GM20431 (cell line): ENCODE measurements around the gene BATF2.
"Not testable (repeated sequence)": the region's sequence is repeated elsewhere in the genome, so short reads cannot be mapped to it uniquely, and the experiment has no call there.

ENCODE experiments used
- in situ Hi-C: fragments of 300-500 bp; cut with MseI, MboI; formaldehyde crosslinking; loops from one replicate; pipeline ENCODE4 v1.15.0; 2020; ENCODE audit warnings: low sequenced_read_pairs; ENCODE audit not compliant: unreplicated experiment

BATF2 gene

GRCh38 chr11:65014726-65015227 lies 18.0 kb upstream of the BATF2 start:
- in situ Hi-C loops = no loop called here

- in situ Hi-C loops = no loop called here
Measured at GRCh38 chr11:65013888-65014725, 17.3 kb upstream of the BATF2 start, which contains the start of gene ARL2. ARL2 (plus strand) TSS chr11:65014160; CDS start chr11:65014208, 48 bp downstream.

- in situ Hi-C loops = no loop called here
Measured at GRCh38 chr11:65013130-65013887, 16.5 kb upstream of the BATF2 start.

GRCh38 chr11:65008873-65009272 lies 12.1 kb upstream of the BATF2 start:
- in situ Hi-C loops = no loop called here

GRCh38 chr11:65008016-65008415 lies 11.2 kb upstream of the BATF2 start:
- in situ Hi-C loops = no loop called here

- in situ Hi-C loops = not testable (repeated sequence)
Measured at GRCh38 chr11:65003968-65004367, 7.2 kb upstream of the BATF2 start.

- in situ Hi-C loops = no loop called here
Measured at GRCh38 chr11:65003282-65003681, 6.5 kb upstream of the BATF2 start.

GRCh38 chr11:65002706-65003105 lies 5.9 kb upstream of the BATF2 start:
- in situ Hi-C loops = no loop called here

GRCh38 chr11:64999478-64999877 lies 2.7 kb upstream of the BATF2 start:
- in situ Hi-C loops = no loop called here

- in situ Hi-C loops = no loop called here
Measured at GRCh38 chr11:64998690-64999431, 2.1 kb upstream of the BATF2 start.

GRCh38 chr11:64998141-64998540 lies 1.4 kb upstream of the BATF2 start:
- in situ Hi-C loops = no loop called here

GRCh38 chr11:64996327-64996709 lies 453 bp downstream of the BATF2 start:
- in situ Hi-C loops = no loop called here

GRCh38 chr11:64994318-64994717 lies 2.5 kb downstream of the BATF2 start:
- in situ Hi-C loops = no loop called here

- in situ Hi-C loops = no loop called here
Measured at GRCh38 chr11:64990222-64990923, 6.4 kb downstream of the BATF2 start.

- in situ Hi-C loops = no loop called here
Measured at GRCh38 chr11:64989416-64989815, 7.4 kb downstream of the BATF2 start.

GRCh38 chr11:64987998-64988854 lies 8.5 kb downstream of the BATF2 start:
- in situ Hi-C loops = no loop called here

GRCh38 chr11:64983339-64983738 lies 13.4 kb downstream of the BATF2 start:
- in situ Hi-C loops = not testable (repeated sequence)

GRCh38 chr11:64976651-64977050 lies 20.1 kb downstream of the BATF2 start:
- in situ Hi-C loops = no loop called here

GRCh38 chr11:64974124-64974523 lies 22.6 kb downstream of the BATF2 start:
- in situ Hi-C loops = no loop called here
